GM23248 (cell line): Measurements from ENCODE around the gene MPV17. TPM values are rescaled to one million over a fixed set of nuclear protein-coding genes. Genes with fewer than 3 reads are reported as not detected.
"Not testable (repeated sequence)": the region's sequence is repeated elsewhere in the genome, so short reads cannot be mapped to it uniquely, and the experiment has no call there.

ENCODE experiments used
- DNase-seq: peaks from one replicate; pipeline ENCODE4 v3.0.0-alpha.2; 2015
- H2AFZ ChIP-seq: fragments of 200-600 bp; sonication (generic); 2 replicates; pipeline ENCODE4 v1.6.1; 2016; ENCODE audit warnings: antibody characterized with exemption
- H3F3A ChIP-seq: fragments of 200-600 bp; sonication (generic); 2 replicates; pipeline ENCODE4 v1.6.1; 2016; ENCODE audit warnings: mild to moderate bottlenecking, antibody characterized with exemption, mixed run types; ENCODE audit not compliant: insufficient read depth
- H3K27ac ChIP-seq: fragments of 200-600 bp; sonication (generic); 2 replicates; pipeline ENCODE4 v1.5.1; 2016; ENCODE audit warnings: mild to moderate bottlenecking
- H3K27me3 ChIP-seq: fragments of 200-600 bp; sonication (generic); replicated peaks from 2 replicates; pipeline ENCODE4 v1.6.1; 2016; ENCODE audit warnings: mild to moderate bottlenecking; ENCODE audit not compliant: insufficient read depth
- H3K36me3 ChIP-seq: fragments of 200-600 bp; sonication (generic); 2 replicates; pipeline ENCODE4 v1.6.1; 2016; ENCODE audit warnings: low read depth, mild to moderate bottlenecking
- H3K4me1 ChIP-seq: fragments of 200-600 bp; sonication (generic); 2 replicates; pipeline ENCODE4 v1.6.1; 2016; ENCODE audit warnings: mild to moderate bottlenecking; ENCODE audit not compliant: insufficient read depth
- H3K4me2 ChIP-seq: fragments of 200-600 bp; sonication (generic); one replicate; pipeline ENCODE4 v1.6.1; 2016; ENCODE audit warnings: mild to moderate bottlenecking; ENCODE audit not compliant: unreplicated experiment
- H3K4me3 ChIP-seq: fragments of 200-600 bp; sonication (generic); 2 replicates; pipeline ENCODE4 v1.5.1; 2016; ENCODE audit warnings: mild to moderate bottlenecking
- H3K79me2 ChIP-seq: fragments of 200-600 bp; sonication (generic); 2 replicates; pipeline ENCODE4 v1.6.1; 2016; ENCODE audit warnings: mild to moderate bottlenecking; ENCODE audit not compliant: insufficient read depth
- H3K9ac ChIP-seq: fragments of 200-600 bp; sonication (generic); 2 replicates; pipeline ENCODE4 v1.6.1; 2016; ENCODE audit warnings: mild to moderate bottlenecking
- H3K9me2 ChIP-seq: fragments of 200-600 bp; sonication (generic); 2 replicates; pipeline ENCODE4 v1.6.1; 2016; ENCODE audit warnings: mixed run types, mild to moderate bottlenecking, moderate library complexity; ENCODE audit not compliant: insufficient read depth
- H3K9me3 ChIP-seq: fragments of 200-600 bp; sonication (generic); one replicate; pipeline ENCODE4 v1.6.1; 2017; ENCODE audit warnings: low read depth
- H4K20me1 ChIP-seq: fragments of 200-600 bp; sonication (generic); 2 replicates; pipeline ENCODE4 v1.6.0; 2016; ENCODE audit not compliant: insufficient read depth
- EZH2 ChIP-seq: fragments of 200-600 bp; sonication (generic); IDR thresholded peaks from 2 replicates; pipeline ENCODE4 v1.6.1; 2018; ENCODE audit warnings: antibody characterized with exemption, mild to moderate bottlenecking; ENCODE audit not compliant: insufficient read depth, poor library complexity, severe bottlenecking
- EZH2phosphoT487 ChIP-seq: fragments of 200-600 bp; sonication (generic); IDR thresholded peaks from 2 replicates; pipeline ENCODE4 v1.6.1; 2018; ENCODE audit warnings: antibody characterized with exemption, moderate library complexity, mild to moderate bottlenecking, low read depth; ENCODE audit not compliant: insufficient read depth
- WGBS, 2 experiments: methylation state at CpG; one replicate each; pipeline ENCODE4 v1.1.6; 2015 to 2017; ENCODE audit warnings: low lambda C conversion rate in 2 of 2, low coverage in 1 of 2; ENCODE audit errors: missing lambda C conversion rate in 2 of 2; 5-methylcytosine and 5-hydroxymethylcytosine counted together
- in situ Hi-C: fragments of 300-500 bp; cut with MboI; formaldehyde crosslinking; loops from 2 replicates; pipeline ENCODE4 v1.15.0; 2020
- polyA plus RNA-seq: library from polyadenylated mRNA; unstranded; fragments of >200 nt; fragmentation: Nextera tagmentation; extraction: Ambion mirVana; gene quantifications from 2 replicates; pipeline ENCODE4 v1.2.1, GENCODE V29; 2016
- total RNA-seq: library from RNA; depleted of rRNA; stranded (reverse); fragments of >200 nt; shearing (Covaris generic); gene quantifications from 2 replicates; pipeline ENCODE4 v1.2.3, GENCODE V29; 2014

MPV17 gene
- total and polyA plus RNA-seq, 2 experiments from 2014 or later: 91.0 to 128 TPM

- 96 to 97% methylated on average over 2 of the region's 2 CpGs for WGBS, 2 experiments
- TF ChIP-seq EZH2phosphoT487: no peak
- no peak for TF ChIP-seq EZH2
- peaks cover 14% of the 10 kb centered on the region for H3K27me3 ChIP-seq
These were observed 52.2 kb downstream of the MPV17 start for GRCh38 chr2:27270670-27271069.

DNA sequence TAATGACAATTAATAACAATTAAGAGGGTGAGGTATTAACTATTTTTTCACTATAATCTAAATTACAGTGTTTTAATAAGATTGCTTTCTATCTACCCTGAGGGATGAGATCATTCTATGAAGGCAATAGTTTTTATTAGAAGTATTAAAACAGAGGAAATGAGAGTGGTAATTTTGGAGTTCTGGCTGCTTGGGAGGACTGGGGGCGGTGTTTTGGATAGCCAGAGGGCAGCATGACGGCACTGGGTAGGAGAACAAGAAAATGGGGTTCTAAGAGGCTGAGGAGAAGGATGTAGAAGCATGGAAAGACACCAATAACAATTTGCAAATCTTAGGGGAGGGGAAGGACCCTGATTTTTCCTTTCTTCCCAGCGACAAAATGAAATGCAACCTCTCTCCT lies 52.8 kb downstream of the MPV17 start:
- no peaks in the 10 kb centered on the region for H3K36me3 ChIP-seq
- no peaks in the 10 kb centered on the region for H3K9me2 ChIP-seq
- DNase-seq: no peak
- WGBS, 2 experiments: 62 to 77% methylated on average over 3 of the region's 3 CpGs
- no peak overlapping the region for H3K27ac ChIP-seq
- H3K4me2 ChIP-seq: no peak overlapping the region
- TF ChIP-seq EZH2phosphoT487: no peak
- TF ChIP-seq EZH2: no peak
- no peak overlapping the region for H3K9ac ChIP-seq
- no peaks in the 10 kb centered on the region for H3K4me1 ChIP-seq
- no peaks in the 10 kb centered on the region for H4K20me1 ChIP-seq
- H2AFZ ChIP-seq: no peak overlapping the region
- in situ Hi-C loops: no loop called here
- H3K9me3 ChIP-seq: no peaks in the 10 kb centered on the region
- no peak overlapping the region for H3K4me3 ChIP-seq
- peaks cover 20% of the 10 kb centered on the region for H3K27me3 ChIP-seq
- H3F3A ChIP-seq: no peaks in the 10 kb centered on the region
- no peaks in the 10 kb centered on the region for H3K79me2 ChIP-seq

More at GRCh38 chr2:27270670-27271069, 52.2 kb downstream of the MPV17 start:
- Histone ChIP-seq H3K9me2 (no peaks in the 10 kb centered on the region), H3K4me1 (no peaks in the 10 kb centered on the region), H3K9ac (no peak overlapping the region), H3K36me3 (no peaks in the 10 kb centered on the region), H4K20me1 (no peaks in the 10 kb centered on the region), H3K4me2 (no peak overlapping the region), H3F3A (no peaks in the 10 kb centered on the region), H3K79me2 (no peaks in the 10 kb centered on the region), H3K9me3 (no peaks in the 10 kb centered on the region), H3K27ac (no peak overlapping the region), H3K4me3 (no peak overlapping the region), H2AFZ (no peak overlapping the region)
- no peak for DNase-seq
- in situ Hi-C loops: no loop called here

DNA sequence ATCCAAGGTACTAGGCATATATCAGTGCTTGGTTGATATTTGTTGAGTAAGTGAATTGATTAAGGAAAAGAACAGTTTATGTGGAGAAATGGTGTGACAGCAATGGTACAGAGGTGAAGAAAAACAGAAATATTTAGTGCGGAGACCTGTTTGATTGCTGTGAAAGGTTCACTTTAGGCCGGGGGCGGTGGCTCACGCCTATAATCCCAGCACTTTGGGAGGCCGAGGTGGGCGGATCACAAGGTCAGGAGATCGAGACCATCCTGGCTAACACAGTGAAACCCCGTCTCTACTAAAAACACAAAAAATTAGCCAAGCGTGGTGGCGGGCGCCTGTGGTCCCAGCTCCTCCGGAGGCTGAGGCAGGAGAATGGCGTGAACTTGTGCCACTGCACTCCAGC lies 54.6 kb downstream of the MPV17 start:
- H3K79me2 ChIP-seq, H3K9ac ChIP-seq, H4K20me1 ChIP-seq, H3K9me3 ChIP-seq, H2AFZ ChIP-seq, H3K9me2 ChIP-seq, H3K4me1 ChIP-seq, H3K36me3 ChIP-seq, in situ Hi-C loops, H3F3A ChIP-seq, H3K4me2 ChIP-seq, H3K27ac ChIP-seq, H3K4me3 ChIP-seq, DNase-seq: not testable (repeated sequence)
- 93% methylated on average over 13 of the region's 13 CpGs for WGBS, 2 experiments
- peaks cover 38% of the 10 kb centered on the region for H3K27me3 ChIP-seq

DNA sequence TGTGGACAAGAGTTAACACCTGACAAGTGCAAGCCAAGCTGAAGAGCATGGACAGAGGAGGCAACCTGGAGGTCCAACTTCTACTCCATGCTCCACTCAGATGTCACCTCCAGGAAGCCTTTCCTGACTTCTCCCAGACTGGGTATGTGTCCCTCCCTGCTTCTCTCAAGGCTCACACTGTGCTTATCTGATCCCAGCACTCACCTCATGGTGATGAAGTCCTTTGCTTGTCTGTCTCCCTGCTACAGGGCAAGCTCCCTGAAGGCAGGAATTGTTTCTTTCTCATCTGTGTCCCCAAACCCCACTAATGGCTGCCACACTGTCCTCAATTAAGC lies 57.4 kb downstream of the MPV17 start:
- no peak overlapping the region for H3K9ac ChIP-seq
- H3K36me3 ChIP-seq: no peaks in the 10 kb centered on the region
- no peak overlapping the region for H3K4me3 ChIP-seq
- no peak overlapping the region for H2AFZ ChIP-seq
- no peaks in the 10 kb centered on the region for H3K9me3 ChIP-seq
- no peaks in the 10 kb centered on the region for H3F3A ChIP-seq
- no peaks in the 10 kb centered on the region for H4K20me1 ChIP-seq
- H3K79me2 ChIP-seq: no peaks in the 10 kb centered on the region
- no peak overlapping the region for H3K4me2 ChIP-seq
- in situ Hi-C loops: no loop called here
- peaks cover 66% of the 10 kb centered on the region for H3K27me3 ChIP-seq
- no peaks in the 10 kb centered on the region for H3K4me1 ChIP-seq
- H3K9me2 ChIP-seq: no peaks in the 10 kb centered on the region
- TF ChIP-seq EZH2phosphoT487 (no peak), EZH2 (no peak)
- no peak for DNase-seq
- H3K27ac ChIP-seq: no peak overlapping the region

DNA sequence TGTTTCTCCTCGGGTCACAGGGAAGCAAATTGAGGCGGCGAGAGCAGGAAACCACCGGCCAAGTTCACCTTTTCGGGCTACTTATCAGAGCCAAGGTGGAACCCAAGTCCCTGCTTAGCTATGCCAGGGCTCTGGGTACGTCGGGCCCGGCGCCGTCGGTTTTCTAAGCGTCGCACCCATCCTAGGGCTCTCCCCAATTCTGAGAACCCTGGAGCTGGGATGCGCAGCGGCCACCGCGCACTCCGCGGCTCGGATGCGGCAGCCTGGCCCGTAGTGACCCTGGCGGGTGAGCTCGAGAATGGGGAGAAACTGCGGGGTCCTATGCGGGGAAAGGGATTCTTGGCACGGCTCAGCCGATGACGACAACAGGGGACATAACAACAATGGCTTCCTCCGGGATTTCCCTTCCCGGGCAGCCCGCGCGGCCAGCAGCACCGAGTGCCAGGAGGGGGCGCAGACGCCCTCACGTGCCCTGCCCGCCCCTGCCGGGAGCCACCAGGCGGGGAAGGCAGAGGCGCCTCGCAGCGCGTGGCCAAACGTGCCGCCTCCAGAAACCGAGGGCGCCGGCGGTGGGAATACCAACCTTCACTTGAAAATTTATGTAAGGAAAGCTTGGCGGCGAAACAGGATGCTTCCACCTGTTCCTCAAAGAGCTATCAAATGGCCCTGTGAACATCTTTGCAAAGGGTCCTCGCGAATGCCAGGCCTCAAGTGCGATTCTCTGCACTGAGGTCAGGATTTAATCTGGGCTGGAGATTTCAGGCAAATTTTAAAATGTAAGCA lies 58.0 kb downstream of the MPV17 start:
- H3K4me1 ChIP-seq: no peaks in the 10 kb centered on the region
- H4K20me1 ChIP-seq: no peaks in the 10 kb centered on the region
- no peaks in the 10 kb centered on the region for H3K9me2 ChIP-seq
- peak overlapping the region; percentile 46 for H3K4me3 ChIP-seq
- DNase-seq: peak; percentile 63
- 6 to 7% methylated on average over 53 to 55 of the region's 56 CpGs for WGBS, 2 experiments
- peak overlapping the region; percentile 69 for H3K4me2 ChIP-seq
- no peaks in the 10 kb centered on the region for H3F3A ChIP-seq
- H3K9ac ChIP-seq: no peak overlapping the region
- H3K27ac ChIP-seq: no peak overlapping the region
- H2AFZ ChIP-seq: 0 out of 2 replicates have a peak overlapping the region, but pooled peaks have one; percentile 5
- no peaks in the 10 kb centered on the region for H3K79me2 ChIP-seq
- in situ Hi-C loops: no loop called here
- no peaks in the 10 kb centered on the region for H3K36me3 ChIP-seq
- TF ChIP-seq EZH2phosphoT487: no peak
- TF ChIP-seq EZH2: peak; percentile 36
- peaks cover 71% of the 10 kb centered on the region for H3K27me3 ChIP-seq
- H3K9me3 ChIP-seq: no peaks in the 10 kb centered on the region
